ENCODE data around the gene NYAP2.

GRCh38 chr2:225616848-225617247 is 217.3 kb downstream of the NYAP2 start:
- TF ChIP-seq CTBP1 (IDR thresholded peaks at IDR 0.05; ENCODE audit: borderline replicate concordance) (no peak), ELF4 (IDR thresholded peaks at IDR 0.05) (no peak), SP1 (IDR thresholded peaks at IDR 0.05) (no peak), SUZ12 (IDR thresholded peaks at IDR 0.05) (no peak), PKNOX1 (IDR thresholded peaks at IDR 0.05) (no peak), LEF1 (IDR thresholded peaks at IDR 0.05; ENCODE audit: borderline replicate concordance) (no peak), BHLHE40 (IDR thresholded peaks at IDR 0.05; ENCODE audit: borderline replicate concordance) (no peak), FOXM1 (IDR thresholded peaks at IDR 0.05; ENCODE audit: borderline replicate concordance) (no peak), L3MBTL2 (conservative IDR thresholded peaks at IDR 0.05) (no peak), ZNF384 (IDR thresholded peaks at IDR 0.05) (no peak), NFRKB (IDR thresholded peaks at IDR 0.05) (no peak), TARDBP (IDR thresholded peaks at IDR 0.05) (no peak), ARNT (IDR thresholded peaks at IDR 0.05) (no peak), FOXA1 (IDR thresholded peaks at IDR 0.05) (no peak)

Measured in HEK293T (cell line).